Suprapubic skin (tissue), 4 donors: ENCODE results near the gene LRP1B. TPM values are rescaled to one million over a fixed set of nuclear protein-coding genes. Genes with fewer than 3 reads are reported as not detected.

Experiments used
- DNase-seq, 2 donors: peaks; one replicate each; pipeline ENCODE4 v3.0.0-alpha.2; 2019; ENCODE audit warnings: low spot score in 2 of 2
- H3K27ac ChIP-seq: fragments of 200-600 bp; sonication (generic); one replicate; pipeline ENCODE4 v1.5.1; 2019
- H3K27me3 ChIP-seq: fragments of 200-600 bp; sonication (generic); one replicate; pipeline ENCODE4 v1.5.1; 2019
- H3K36me3 ChIP-seq: fragments of 200-600 bp; sonication (generic); one replicate; pipeline ENCODE4 v1.5.1; 2019
- H3K4me1 ChIP-seq: fragments of 200-600 bp; sonication (generic); one replicate; pipeline ENCODE4 v1.5.1; 2019
- H3K4me3 ChIP-seq: fragments of 200-600 bp; sonication (generic); one replicate; pipeline ENCODE4 v1.5.1; 2019; ENCODE audit warnings: mild to moderate bottlenecking
- H3K9me3 ChIP-seq: fragments of 200-600 bp; sonication (generic); one replicate; pipeline ENCODE4 v1.5.1; 2019
- CTCF ChIP-seq, 2 donors: fragments of 200-600 bp in 1 of 2; fragments of 450-650 bp in 1 of 2; sonication (generic) in 1 of 2; IDR thresholded peaks; one replicate each; pipeline ENCODE4 v1.5.1; 2016 to 2019; ENCODE audit warnings: antibody characterized with exemption in 2 of 2, mild to moderate bottlenecking in 1 of 2, moderate library complexity in 1 of 2
- EP300 ChIP-seq: sonication (generic); formaldehyde crosslinking; IDR thresholded peaks from one replicate; pipeline ENCODE4 v1.6.1; 2017; ENCODE audit warnings: antibody characterized with exemption
- POLR2A ChIP-seq, 2 donors: fragments of 450-650 bp; IDR thresholded peaks; one replicate each; pipeline ENCODE4 v1.6.1; 2017; ENCODE audit warnings: antibody characterized with exemption in 2 of 2, mild to moderate bottlenecking in 2 of 2, moderate library complexity in 2 of 2
- POLR2AphosphoS5 ChIP-seq, 3 donors: sonication (generic); formaldehyde crosslinking; IDR thresholded peaks; one replicate each; pipeline ENCODE4 v1.6.1; 2017; ENCODE audit warnings: antibody characterized with exemption in 3 of 3
- WGBS: methylation state at CpG from one replicate; pipeline ENCODE4 v1.1.5; 2018; 5-methylcytosine and 5-hydroxymethylcytosine counted together
- total RNA-seq, 4 donors: library from RNA; depleted of rRNA; stranded (reverse); fragments of >200 nt; gene quantifications; one replicate each; pipeline ENCODE4 v1.1.0, GENCODE V29; 2016

The LRP1B gene
- total RNA-seq, 4 donors from 2014 or later = 0.11 to 2.7 (median 1.3) TPM

GRCh38 chr2:141259683-141260082, 871.1 kb downstream of the LRP1B start:
- 91% methylated on average over 3 of the region's 3 CpGs for WGBS
- H3K9me3 ChIP-seq = no peaks in the 10 kb centered on the region
- no peak overlapping the region for H3K4me3 ChIP-seq
- no peaks in the 10 kb centered on the region for H3K27me3 ChIP-seq
- H3K27ac ChIP-seq = no peak overlapping the region
- H3K4me1 ChIP-seq = no peaks in the 10 kb centered on the region
- no peak for DNase-seq
- no peaks in the 10 kb centered on the region for H3K36me3 ChIP-seq
- no peak for TF ChIP-seq POLR2A (IDR thresholded peaks at IDR 0.05)
- TF ChIP-seq CTCF (IDR thresholded peaks at IDR 0.05) = no peak
- no peak for TF ChIP-seq EP300
- TF ChIP-seq POLR2AphosphoS5 (IDR thresholded peaks at IDR 0.05) = no peak

GRCh38 chr2:141242008-141242407, 888.8 kb downstream of the LRP1B start:
- H3K4me1 ChIP-seq = no peaks in the 10 kb centered on the region
- no peak overlapping the region for H3K27ac ChIP-seq
- H3K4me3 ChIP-seq = no peak overlapping the region
- H3K27me3 ChIP-seq = no peaks in the 10 kb centered on the region
- 83% methylated on average over 1 of the region's 1 CpG for WGBS
- TF ChIP-seq EP300 = no peak
- no peak for TF ChIP-seq POLR2AphosphoS5 (IDR thresholded peaks at IDR 0.05)
- TF ChIP-seq POLR2A (IDR thresholded peaks at IDR 0.05) = no peak
- no peak for TF ChIP-seq CTCF (IDR thresholded peaks at IDR 0.05)
- H3K9me3 ChIP-seq = no peaks in the 10 kb centered on the region
- H3K36me3 ChIP-seq = no peaks in the 10 kb centered on the region
- DNase-seq = no peak

DNA sequence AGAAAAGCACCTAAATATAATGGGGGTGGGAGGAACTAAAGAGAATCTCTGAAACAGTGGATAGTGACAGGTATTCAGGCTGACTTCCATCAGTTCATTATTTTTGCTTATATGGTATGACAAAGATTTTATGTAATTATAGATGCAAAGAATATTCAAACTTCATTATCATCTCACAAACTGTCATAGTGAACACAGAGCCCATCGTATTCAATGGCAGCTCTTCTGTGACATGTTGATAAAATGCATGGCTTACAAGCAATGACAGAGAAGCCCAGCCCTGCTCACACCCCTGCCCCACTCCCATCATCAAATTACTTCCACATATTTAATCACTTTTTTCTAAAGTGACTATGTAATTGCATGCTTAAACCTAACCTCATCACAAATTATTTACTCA, 904.3 kb downstream of the LRP1B start:
- no peak overlapping the region for H3K27ac ChIP-seq
- H3K27me3 ChIP-seq = no peaks in the 10 kb centered on the region
- H3K9me3 ChIP-seq = peaks cover 6% of the 10 kb centered on the region
- no peaks in the 10 kb centered on the region for H3K4me1 ChIP-seq
- H3K36me3 ChIP-seq = no peaks in the 10 kb centered on the region
- no peak overlapping the region for H3K4me3 ChIP-seq
- TF ChIP-seq POLR2AphosphoS5 (IDR thresholded peaks at IDR 0.05) = no peak
- TF ChIP-seq EP300 = no peak
- no peak for TF ChIP-seq POLR2A (IDR thresholded peaks at IDR 0.05)
- TF ChIP-seq CTCF (IDR thresholded peaks at IDR 0.05) = no peak
- no peak for DNase-seq
- WGBS = 46% methylated on average over 1 of the region's 1 CpG

DNA sequence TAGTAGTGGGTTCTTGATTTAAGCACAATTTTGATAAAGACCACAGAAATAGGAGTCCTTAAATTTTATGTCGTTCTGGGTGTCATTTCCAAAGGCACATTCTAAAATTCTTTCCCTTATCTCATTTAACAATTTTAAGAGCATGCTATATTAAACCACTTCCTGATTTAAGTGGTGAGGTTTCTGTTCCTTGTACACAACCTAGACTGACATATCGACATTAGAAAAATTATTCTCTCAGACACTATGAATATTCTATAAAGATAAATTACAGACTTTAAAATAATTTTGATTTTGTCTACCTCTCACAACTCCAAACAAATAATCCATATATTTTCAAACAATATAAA, 923.8 kb downstream of the LRP1B start:
- H3K4me3 ChIP-seq = no peak overlapping the region
- H3K36me3 ChIP-seq = no peaks in the 10 kb centered on the region
- H3K4me1 ChIP-seq = no peaks in the 10 kb centered on the region
- H3K27ac ChIP-seq = no peak overlapping the region
- TF ChIP-seq POLR2A (IDR thresholded peaks at IDR 0.05) (no peak), POLR2AphosphoS5 (IDR thresholded peaks at IDR 0.05) (no peak), EP300 (no peak), CTCF (IDR thresholded peaks at IDR 0.05) (no peak)
- no peak for DNase-seq
- no peaks in the 10 kb centered on the region for H3K27me3 ChIP-seq
- WGBS = 73% methylated on average over 2 of the region's 2 CpGs
- H3K9me3 ChIP-seq = peaks cover 5% of the 10 kb centered on the region

DNA sequence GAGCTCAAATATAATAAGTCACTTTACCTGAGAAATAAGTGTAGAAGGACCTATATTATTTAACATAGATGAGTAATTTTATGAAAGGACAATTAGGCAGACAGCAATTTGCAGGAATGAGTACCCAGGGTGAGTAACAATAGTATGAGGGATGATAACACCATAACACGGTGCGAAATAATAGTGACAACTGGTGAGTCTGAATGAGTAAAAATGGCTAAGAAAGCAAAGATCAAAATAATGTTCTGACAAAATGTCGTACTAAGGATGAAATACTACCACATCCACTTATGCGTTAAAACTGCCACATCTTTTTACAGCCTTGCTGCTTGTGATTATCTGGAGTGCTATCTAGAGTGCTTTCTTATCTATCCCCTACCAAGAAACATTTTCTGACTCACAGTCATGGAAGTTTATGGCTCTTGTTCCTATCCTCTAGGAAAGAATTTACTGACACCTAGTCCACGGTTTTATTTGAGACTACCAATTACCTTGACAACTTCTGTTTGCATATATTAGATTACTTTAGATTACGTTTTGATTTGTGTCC, 929.7 kb downstream of the LRP1B start:
- no peak for DNase-seq
- 64% methylated on average over 6 of the region's 6 CpGs for WGBS

More for the DNA sequence above, 929.7 kb downstream of the LRP1B start:
- Histone ChIP-seq H3K27ac (no peak overlapping the region), H3K36me3 (no peaks in the 10 kb centered on the region), H3K4me1 (no peaks in the 10 kb centered on the region), H3K9me3 (peaks cover 5% of the 10 kb centered on the region), H3K27me3 (no peaks in the 10 kb centered on the region), H3K4me3 (no peak overlapping the region)
- TF ChIP-seq POLR2A (IDR thresholded peaks at IDR 0.05) = no peak
- no peak for TF ChIP-seq CTCF (IDR thresholded peaks at IDR 0.05)
- TF ChIP-seq POLR2AphosphoS5 (IDR thresholded peaks at IDR 0.05) = no peak
- no peak for TF ChIP-seq EP300
